Stimulated activated CD8-positive, alpha-beta memory T cell treated with anti-CD3 and anti-CD28 coated beads, Interleukin-7, amount 100 ng/mL, for 4 hours (primary cell): ENCODE measurements around the gene APELA.
"Not testable (repeated sequence)": the region's sequence is repeated elsewhere in the genome, so short reads cannot be mapped to it uniquely, and the experiment has no call there.

Experiments used
- DNase-seq, 2 donors: peaks; one replicate each; pipeline ENCODE4 v3.0.0-alpha.2; 2020; ENCODE audit warnings: low read depth in 2 of 2

APELA gene

DNA sequence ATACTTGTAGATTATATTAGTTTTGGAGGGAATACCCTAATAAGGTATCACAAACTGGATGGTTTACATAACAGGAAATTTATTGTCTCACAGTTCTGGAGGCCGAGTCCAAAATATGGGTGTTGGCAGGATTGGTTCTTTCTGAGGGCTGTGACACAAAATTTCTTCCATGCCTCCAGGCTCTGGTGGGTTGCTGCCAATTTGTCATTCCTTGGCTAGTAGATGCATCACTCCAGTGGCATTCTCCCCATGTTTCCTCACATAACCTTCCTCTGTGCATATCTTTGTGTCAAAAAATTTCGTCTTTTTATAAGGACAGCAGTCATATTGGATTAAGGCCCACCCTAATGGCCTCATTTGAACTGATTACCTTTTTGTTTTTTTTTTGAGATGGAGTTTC lies 49.3 kb downstream of the APELA start:
- no peak for DNase-seq

DNA sequence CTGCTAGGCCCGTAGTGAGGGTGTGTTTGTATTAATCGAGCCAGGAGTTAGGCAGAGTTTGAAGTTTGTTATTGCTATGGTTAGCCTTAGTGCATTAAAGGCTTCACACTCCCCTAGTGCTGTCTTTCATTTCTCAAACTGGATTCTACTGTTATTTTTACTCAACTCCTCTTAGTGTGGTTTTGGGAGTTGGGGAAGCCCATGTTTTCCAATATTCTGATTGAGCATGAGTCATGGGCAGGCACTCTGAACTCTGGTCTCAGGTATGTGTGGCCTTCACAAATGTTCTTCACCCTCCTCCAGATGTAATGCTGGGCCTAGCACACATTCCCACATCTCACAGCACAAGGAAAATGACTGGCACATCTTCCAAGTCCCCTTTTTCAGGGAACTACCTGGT lies 50.1 kb downstream of the APELA start:
- not testable (repeated sequence) for DNase-seq

DNA sequence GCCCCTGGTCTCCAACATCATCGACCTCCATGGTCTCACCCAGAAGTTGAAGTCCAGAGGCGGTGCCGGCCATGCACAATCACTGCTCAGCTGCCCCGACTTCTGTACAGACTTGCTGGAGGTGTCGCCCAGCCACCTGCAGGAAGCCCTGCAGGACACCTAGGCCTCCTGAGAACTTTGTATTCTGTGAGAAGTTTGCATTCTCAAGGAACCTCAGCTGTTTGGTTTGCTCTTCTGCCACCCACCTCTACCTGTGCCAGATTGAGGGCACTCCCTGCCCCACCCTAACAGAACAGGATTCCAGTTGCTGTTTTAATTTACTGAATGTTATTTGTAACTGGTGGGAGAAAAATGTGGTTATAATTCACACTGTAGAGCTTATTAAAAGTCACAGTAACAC lies 53.7 kb downstream of the APELA start:
- no peak for DNase-seq

DNA sequence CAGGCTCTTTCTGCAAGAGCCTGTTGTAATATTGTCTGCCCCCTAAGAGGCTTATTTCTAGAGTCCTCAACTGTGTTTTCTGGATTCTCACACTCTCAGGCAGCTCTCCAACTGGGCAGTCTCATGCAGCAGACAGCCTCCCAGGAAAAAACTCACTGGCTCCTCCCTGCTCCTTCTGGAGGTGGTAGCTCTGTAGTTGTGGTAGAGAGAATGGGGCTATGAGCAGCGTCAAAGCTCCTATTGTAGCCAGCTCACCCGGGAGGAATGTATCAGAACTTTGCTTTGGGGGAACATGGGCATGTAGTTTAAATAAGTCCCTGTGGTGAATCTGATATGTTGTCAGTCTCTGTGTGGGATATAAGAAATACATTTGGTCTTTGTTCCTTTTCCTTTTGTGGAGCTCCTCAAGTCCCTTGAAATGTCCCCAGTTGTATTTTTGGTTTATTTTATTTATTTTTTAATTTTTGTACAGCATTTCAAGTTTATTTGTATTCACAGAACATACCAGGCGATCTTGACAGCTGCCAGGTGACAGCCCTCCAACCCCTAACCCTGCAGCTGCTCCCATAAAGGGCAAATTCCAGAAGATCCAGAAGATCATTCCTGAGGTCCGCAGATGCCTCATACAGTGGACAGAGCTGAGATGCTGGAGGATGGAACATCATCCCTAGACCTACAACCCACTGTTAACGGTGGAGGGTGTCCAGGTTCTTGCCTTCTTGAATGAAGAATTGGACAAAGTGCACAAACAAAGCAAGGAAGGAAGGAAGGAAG lies 54.8 kb downstream of the APELA start:
- no peak for DNase-seq

DNA sequence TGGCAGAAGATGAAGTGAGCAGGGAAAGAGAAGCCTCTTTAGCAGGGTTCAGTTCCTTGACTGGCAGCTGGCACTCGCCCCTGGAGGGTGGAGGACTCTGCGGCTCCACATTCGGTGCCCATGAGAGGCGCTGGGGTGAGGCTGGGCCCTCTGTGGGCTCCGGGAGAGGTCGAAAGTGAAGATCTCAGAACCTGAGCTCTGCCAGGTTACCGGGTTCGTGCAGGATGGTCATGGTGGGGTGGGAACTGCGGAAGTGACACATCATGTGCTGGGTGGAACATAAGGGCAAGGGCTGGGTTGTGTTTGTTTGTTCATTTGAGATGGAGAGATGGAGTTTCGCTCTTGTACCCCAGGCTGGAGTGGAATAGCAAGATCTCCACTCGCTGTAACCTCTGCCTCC lies 56.3 kb downstream of the APELA start:
- DNase-seq = no peak

DNA sequence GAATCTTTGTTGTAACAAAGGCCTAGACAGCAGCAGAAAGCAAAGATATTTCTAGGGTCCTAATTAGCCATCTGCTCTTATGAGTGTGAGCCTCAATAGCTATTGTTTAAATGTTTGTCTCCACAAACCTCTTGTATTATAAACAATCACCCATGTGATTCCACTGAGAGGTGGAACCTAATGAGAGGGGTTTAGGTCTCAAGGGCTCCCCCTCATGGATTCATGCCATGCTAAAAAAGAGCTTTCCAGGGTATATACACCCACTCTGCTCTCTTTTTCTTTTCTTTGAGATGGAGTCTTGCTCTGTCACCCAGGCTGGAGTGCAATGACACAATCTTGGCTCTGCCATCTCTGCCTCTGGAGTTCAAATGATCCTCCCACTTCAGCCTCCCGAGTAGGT lies 58.4 kb downstream of the APELA start:
- DNase-seq = no peak

DNA sequence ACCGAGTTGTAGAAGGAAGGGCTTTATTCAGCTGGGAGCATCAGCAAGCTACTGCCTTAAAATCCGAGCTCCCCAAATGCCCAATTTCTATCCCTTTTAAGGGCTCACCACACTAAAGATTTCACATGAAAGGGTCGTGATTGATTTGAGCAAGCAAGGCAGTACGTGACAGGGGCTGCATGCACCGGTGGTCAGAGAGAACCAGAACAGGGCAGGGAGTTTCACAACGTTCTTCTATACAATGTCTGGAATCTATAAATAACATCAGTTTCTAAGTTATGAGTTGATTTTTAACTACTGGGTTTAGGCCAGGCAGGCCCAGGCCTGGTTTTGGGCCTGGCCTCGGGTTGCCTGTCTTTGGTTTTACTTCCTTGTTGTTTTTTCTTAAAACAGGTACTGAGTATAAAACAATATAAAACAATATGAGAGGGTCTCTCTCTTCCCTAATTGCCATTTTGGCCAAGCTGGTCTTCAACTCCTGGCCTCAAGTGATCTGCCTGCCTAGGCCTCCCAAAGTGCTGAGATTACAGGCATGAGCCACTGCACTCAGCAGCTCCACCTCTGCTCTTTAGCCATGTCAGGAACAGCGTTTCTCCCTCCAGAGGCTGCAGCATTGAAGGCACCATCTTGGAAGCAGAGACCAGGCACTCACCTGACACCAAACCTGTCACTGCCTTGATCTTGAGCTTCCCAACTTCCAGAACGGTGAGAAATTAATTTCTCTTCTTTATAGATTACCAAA lies 59.1 kb downstream of the APELA start:
- DNase-seq = not testable (repeated sequence)

DNA sequence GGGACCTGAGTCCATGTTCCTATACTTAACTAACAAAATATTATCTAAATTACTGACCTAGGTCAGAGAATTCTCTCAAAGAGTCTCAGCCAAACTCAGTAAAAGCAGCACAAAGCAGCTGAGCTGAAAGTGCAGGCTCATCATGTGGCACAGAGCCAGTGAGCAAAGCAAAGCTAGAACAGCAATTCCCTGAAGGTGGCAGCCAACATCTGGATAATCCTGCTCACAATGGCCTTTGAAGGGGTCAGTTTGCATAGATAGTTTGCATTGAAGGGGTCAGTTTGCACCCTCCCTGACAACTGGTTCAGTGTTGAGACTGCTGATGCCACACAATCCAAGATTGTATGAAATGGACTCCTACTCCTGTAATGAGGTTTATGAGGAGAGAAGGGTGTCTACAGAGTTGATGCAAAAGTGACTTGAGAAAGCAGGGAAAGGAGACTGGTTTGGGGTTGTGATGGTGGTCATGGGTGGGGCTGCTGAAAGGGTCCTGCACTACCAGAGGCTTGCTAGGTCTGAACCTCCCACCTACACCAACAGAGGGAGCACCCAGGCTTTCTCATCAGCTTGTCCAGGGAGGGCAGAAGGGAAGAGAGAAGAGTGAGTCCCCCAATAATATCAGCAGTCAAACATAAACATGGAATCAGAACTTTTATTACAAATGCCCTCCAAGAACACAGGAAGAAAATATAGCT lies 60.7 kb downstream of the APELA start:
- DNase-seq = no peak

DNA sequence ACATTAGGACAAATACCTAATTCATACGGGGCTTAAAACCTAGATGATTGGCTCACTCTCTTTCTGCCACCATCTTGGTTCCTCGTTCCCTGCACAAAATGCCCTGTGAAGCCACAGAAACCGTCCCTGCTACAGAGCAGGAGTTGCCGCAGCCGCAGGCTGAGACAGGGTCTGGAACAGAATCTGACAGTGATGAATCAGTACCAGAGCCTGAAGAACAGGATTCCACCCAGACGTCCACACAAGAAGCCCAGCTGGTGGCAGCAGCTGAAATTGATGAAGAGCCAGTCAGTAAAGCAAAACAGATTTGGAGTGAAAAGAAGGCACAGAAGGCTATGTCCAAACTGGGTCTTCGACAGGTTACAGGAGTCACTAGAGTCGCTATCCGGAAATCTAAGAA lies 66.2 kb downstream of the APELA start:
- DNase-seq = no peak

DNA sequence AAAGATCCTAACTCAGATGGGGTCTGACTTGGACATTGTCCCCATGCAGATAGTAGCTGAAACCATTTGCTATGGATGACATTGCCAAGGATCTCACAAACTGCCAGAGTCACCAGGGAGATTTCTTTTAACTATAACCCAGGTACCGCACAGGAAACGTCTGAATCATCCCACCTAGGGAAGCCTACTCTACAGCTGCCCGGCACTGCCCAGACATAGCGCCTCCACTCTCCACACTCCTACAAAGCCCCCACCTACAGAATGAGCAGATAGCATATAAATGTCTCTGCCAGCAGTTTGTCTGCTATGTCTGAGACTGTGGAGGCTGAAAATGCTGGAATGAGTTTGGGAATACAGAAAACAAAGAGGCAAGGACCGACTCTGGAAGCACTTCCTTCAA lies 68.2 kb downstream of the APELA start:
- no peak for DNase-seq

DNA sequence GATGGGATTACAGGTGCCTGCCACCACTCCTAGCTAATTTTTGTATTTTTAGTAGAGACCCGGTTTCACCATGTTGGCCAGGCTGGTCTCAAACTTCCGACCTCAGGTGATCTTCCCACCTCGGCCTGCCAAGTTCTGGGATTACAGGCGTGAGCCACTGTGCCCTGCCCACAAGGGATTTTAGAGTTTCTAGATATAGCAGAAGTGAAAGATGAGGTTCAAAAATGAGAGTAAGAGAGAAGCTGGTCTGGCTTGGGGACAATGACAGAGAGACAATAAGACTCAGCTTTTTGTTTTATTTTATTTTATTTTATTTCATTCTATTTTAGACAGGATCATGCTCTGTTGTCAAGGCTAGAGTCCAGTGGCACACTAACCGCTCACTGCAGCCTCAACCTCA lies 69.8 kb downstream of the APELA start:
- no peak for DNase-seq
